ENCODE measurements around the gene SH3D19. TPM values are rescaled to one million over a fixed set of nuclear protein-coding genes. Genes with fewer than 3 reads are reported as not detected.

SH3D19 gene
- total and polyA plus RNA-seq, 2 of the 4 experiments (the other 2 are of a cell fraction): 14.4 to 27.2 TPM

GRCh38 chr4:151114986-151115385, 210.4 kb downstream of the SH3D19 start:
- Histone ChIP-seq H2AFZ (replicated peaks; ENCODE audit: low read length, poor library complexity) (no peak overlapping the region), H3K27me3 (ENCODE audit: control insufficient read depth, insufficient read depth, low read length) (no peaks in the 10 kb centered on the region), H3K27ac (ENCODE audit: insufficient read depth, low read length) (no peak overlapping the region), H4K8ac (ENCODE audit: low read depth in 2 of 2, low read length in 2 of 2) (no peak overlapping the region), H3K14ac (replicated peaks; ENCODE audit: low read depth, low read length) (no peak overlapping the region), H3K4me2 (ENCODE audit: low read depth, low read length) (no peak overlapping the region), H2BK120ac (ENCODE audit: low read depth, low read length) (no peak overlapping the region), H3K9ac (ENCODE audit: low read depth, low read length) (no peak overlapping the region), H3K9me1 (ENCODE audit: insufficient read depth, low read length) (no peaks in the 10 kb centered on the region; the same call in 1 of the 2 replicates), H3K18ac (ENCODE audit: low read depth, low read length) (no peak overlapping the region), H3K9me3 (ENCODE audit: control insufficient read depth, insufficient read depth, low read length) (no peaks in the 10 kb centered on the region), H2BK20ac (ENCODE audit: low read depth, low read length) (no peak overlapping the region), H3K79me1 (ENCODE audit: low read depth in 1 of 2, low read length in 2 of 2) (no peaks in the 10 kb centered on the region; a peak in 1 of 4 replicates), H3K23ac (ENCODE audit: low read depth, low read length) (no peak overlapping the region), H4K5ac (ENCODE audit: low read depth, low read length) (no peak overlapping the region), H2BK15ac (ENCODE audit: low read depth, low read length) (no peak overlapping the region), H3K4ac (ENCODE audit: low read depth, low read length) (no peak overlapping the region), H2AK5ac (ENCODE audit: low read depth, low read length) (no peak overlapping the region), H3K4me1 (ENCODE audit: control insufficient read depth, insufficient read depth, low read length) (peaks cover 6% of the 10 kb centered on the region), H3K56ac (ENCODE audit: extremely low read depth, insufficient read depth, low read length) (no peak overlapping the region), H2BK5ac (ENCODE audit: low read depth, low read length, poor library complexity, severe bottlenecking) (no peak overlapping the region), H4K91ac (ENCODE audit: insufficient read depth, low read depth, low read length) (no peak overlapping the region), H4K20me1 (ENCODE audit: insufficient read depth, low read length) (no peaks in the 10 kb centered on the region), H3K36me3 (ENCODE audit: control insufficient read depth, insufficient read depth, low read length) (peaks cover 6% of the 10 kb centered on the region), H3K4me3 (ENCODE audit: insufficient read depth, low read depth, low read length) (no peak overlapping the region), H2AK9ac (replicated peaks; ENCODE audit: low read depth, low read length, poor library complexity) (no peak overlapping the region)
- intact Hi-C loops (cut with micrococcal nuclease) (no loop called here), dilution Hi-C loops (cut with HindIII; ENCODE audit: low sequenced_read_pairs, unreplicated experiment) (no loop called here), in situ Hi-C loops (cut with MboI; ENCODE audit: low sequenced_read_pairs) (loop anchor here (25.0 kb wide), 2 partner anchors 497 to 1272 kb away; no protein-coding TSS in a partner anchor)
- BruUV-seq (replicated peaks): no TSS peak
- ChIA-PET POLR2A (ENCODE audit: unreplicated experiment) (no interaction called here), CTCF (no interaction called here)
- DNase-seq (peak; percentile 29), ATAC-seq (ENCODE audit: low read depth) (no peak)
- WGBS, 2 experiments (ENCODE audit: extremely low coverage in 2 of 2, insufficient read length in 1 of 2): no CpG with 5 or more reads among the region's 5 CpGs
- TF ChIP-seq USF2 (IDR thresholded peaks at IDR 0.05; ENCODE audit: low read depth, low read length) (no peak), CEBPB (IDR thresholded peaks at IDR 0.05; ENCODE audit: low read depth, low read length) (no peak), RFX5 (IDR thresholded peaks at IDR 0.05; ENCODE audit: low read depth, low read length) (no peak), RCOR1 (IDR thresholded peaks at IDR 0.05; ENCODE audit: insufficient replicate concordance, low read length) (no peak), SMC3 (IDR thresholded peaks at IDR 0.05; ENCODE audit: low read depth, low read length) (no peak), MAFK (IDR thresholded peaks at IDR 0.05; ENCODE audit: low read depth, low read length) (no peak), RAD21 (IDR thresholded peaks at IDR 0.05; ENCODE audit: low read length) (no peak), FOS (IDR thresholded peaks at IDR 0.05; ENCODE audit: low read depth, low read length) (no peak), POLR2A (IDR thresholded peaks at IDR 0.05; ENCODE audit: low read depth, low read length) (no peak)
